Measurements from ENCODE around the gene COMMD9. TPM values are rescaled to one million over a fixed set of nuclear protein-coding genes. Genes with fewer than 3 reads are reported as not detected.

Gene COMMD9
- total and polyA plus RNA-seq, 4 donors = 22.9 to 50.8 (median 28.3) TPM

DNA sequence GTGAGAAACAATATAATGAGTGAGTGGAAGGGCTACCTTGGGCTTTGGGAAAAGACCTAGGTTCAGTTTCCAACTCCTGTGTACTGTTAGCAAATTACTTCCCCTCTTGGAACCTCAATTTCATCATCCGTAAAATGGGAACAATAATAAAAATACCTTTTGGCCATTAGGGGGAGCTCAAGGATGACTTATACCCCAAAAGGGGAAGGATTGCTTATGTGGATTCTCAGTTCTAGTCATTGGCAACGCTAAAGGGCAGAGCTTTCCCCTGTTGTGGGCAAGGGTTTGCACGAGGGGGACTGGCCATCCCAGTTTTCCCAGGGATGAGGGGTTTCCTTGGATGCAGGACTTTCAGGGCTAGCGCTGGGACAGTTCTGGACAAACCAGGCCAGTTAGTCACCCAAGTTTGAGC lies 3.1 kb upstream of the COMMD9 start:
- no peaks in the 10 kb centered on the region for H3K27me3 ChIP-seq (ENCODE audit: control insufficient read depth in 4 of 4, insufficient read depth in 4 of 4, low read length in 3 of 4)
- DNase-seq (ENCODE audit: low spot score) = no peak
- no peak overlapping the region for H3K4me3 ChIP-seq (ENCODE audit: low read depth in 1 of 3, low read length in 3 of 3)
- H3K36me3 ChIP-seq (ENCODE audit: control insufficient read depth in 4 of 4, insufficient read depth in 3 of 4, low read depth in 1 of 4, low read length in 3 of 4) = no peaks in the 10 kb centered on the region
- peaks cover 3 to 20% (median 14%) of the 10 kb centered on the region in 4 donors for H3K4me1 ChIP-seq (ENCODE audit: control insufficient read depth in 4 of 4, insufficient read depth in 4 of 4, low read length in 3 of 4)
- H3K9ac ChIP-seq (ENCODE audit: low read depth in 1 of 2, low read length in 2 of 2) = no peak overlapping the region
- H3K27ac ChIP-seq (ENCODE audit: low read depth in 1 of 2, low read length in 2 of 2) = no peak overlapping the region
- no peaks in the 10 kb centered on the region for H3K9me3 ChIP-seq (ENCODE audit: control insufficient read depth in 4 of 4, low read length in 3 of 4)
- TF ChIP-seq RXRA (IDR thresholded peaks at IDR 0.05) (no peak), RAD21 (IDR thresholded peaks at IDR 0.05) (peak; percentile 79 to 85), CTCF (IDR thresholded peaks at IDR 0.05; ENCODE audit: low read depth, low read length, missing input control) (peak; percentile 42)
- WGBS = 24% methylated on average over 4 of the region's 4 CpGs

DNA sequence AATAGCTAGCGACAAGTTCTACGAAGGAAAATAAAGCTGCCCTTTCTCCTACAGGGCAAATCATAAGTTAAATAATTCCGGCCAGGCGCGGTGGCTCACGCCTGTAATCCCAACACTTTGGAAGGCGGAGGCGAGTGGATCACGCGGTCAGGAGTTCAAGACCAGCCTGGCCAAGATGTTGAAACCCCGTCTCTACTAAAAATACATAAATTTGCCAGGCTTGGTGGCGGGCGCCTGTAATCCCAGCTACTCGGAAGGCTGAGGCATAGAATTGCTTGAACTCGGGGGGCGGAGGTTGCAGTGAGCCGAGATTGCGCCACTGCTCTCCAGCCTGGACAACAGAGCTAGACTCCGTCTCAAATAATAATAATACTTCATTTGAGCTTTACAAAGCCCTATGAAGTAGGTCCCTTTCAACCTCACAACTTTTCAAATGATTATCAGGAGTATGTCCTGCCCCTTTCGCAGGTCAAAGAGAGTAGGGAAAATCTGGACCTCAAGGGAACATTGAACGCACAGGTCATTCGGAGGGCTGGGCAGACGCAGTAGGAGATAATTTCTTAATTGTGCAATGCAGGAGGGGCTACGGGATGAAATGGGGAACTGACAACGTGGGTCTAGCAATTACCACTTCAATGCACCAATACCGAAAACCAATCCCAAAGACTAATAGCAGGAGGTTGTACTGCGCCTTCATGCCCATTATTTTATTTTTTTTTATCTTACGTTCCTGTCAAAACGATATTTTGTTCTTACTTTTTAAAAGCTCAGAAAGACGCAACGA lies 590 bp downstream of the COMMD9 start:
- no peaks in the 10 kb centered on the region for H3K27me3 ChIP-seq (ENCODE audit: control insufficient read depth in 4 of 4, insufficient read depth in 4 of 4, low read length in 3 of 4)
- no peaks in the 10 kb centered on the region for H3K36me3 ChIP-seq (ENCODE audit: control insufficient read depth in 4 of 4, insufficient read depth in 3 of 4, low read depth in 1 of 4, low read length in 3 of 4)
- H3K9ac ChIP-seq (ENCODE audit: low read depth in 1 of 2, low read length in 2 of 2) = peak overlapping the region; percentile 66 to 80
- peak overlapping the region; percentile 75 to 99 (median 84) for H3K4me3 ChIP-seq (ENCODE audit: low read depth in 1 of 3, low read length in 3 of 3)
- TF ChIP-seq EGR1 (IDR thresholded peaks at IDR 0.05; ENCODE audit: low read depth in 2 of 2) (no peak), FOXA1 (IDR thresholded peaks at IDR 0.05) (no peak), NR2F2 (IDR thresholded peaks at IDR 0.05) (no peak), HNF4A (conservative IDR thresholded peaks at IDR 0.05) (no peak)
- H3K27ac ChIP-seq (ENCODE audit: low read depth in 1 of 2, low read length in 2 of 2) = peak overlapping the region in 1 of 2 donors; percentile 41
- DNase-seq (ENCODE audit: low spot score) = no peak
- peaks cover 3 to 20% (median 14%) of the 10 kb centered on the region in 4 donors for H3K4me1 ChIP-seq (ENCODE audit: control insufficient read depth in 4 of 4, insufficient read depth in 4 of 4, low read length in 3 of 4)
- H3K9me3 ChIP-seq (ENCODE audit: control insufficient read depth in 4 of 4, low read length in 3 of 4) = no peaks in the 10 kb centered on the region
- WGBS = 24% methylated on average over 31 of the region's 31 CpGs

DNA sequence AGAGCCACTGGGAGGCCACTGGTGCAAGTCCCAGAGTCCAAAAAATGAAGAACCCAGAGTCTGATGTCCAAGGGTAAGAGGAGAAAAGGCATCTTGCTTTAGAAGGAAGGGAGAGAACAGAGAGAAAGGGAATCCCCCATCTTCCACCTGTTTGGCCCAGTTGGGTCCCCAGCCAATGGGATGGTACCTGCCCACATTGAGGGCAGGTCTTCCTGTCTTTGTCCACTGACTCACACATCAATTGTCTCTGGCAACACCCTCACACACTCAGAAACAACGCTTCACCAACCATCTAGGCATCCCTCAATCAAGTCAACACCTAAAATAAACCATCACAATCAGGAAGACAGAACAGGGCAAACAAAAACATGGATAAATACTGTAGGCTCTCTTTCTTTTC lies 6.3 kb downstream of the COMMD9 start:
- H3K4me1 ChIP-seq (ENCODE audit: control insufficient read depth in 4 of 4, insufficient read depth in 4 of 4, low read length in 3 of 4) = peaks cover 1 to 4% (median 3%) of the 10 kb centered on the region in 4 donors
- H3K27ac ChIP-seq (ENCODE audit: low read depth in 1 of 2, low read length in 2 of 2) = no peak overlapping the region
- no peak overlapping the region for H3K4me3 ChIP-seq (ENCODE audit: low read depth in 1 of 3, low read length in 3 of 3)
- no peak overlapping the region for H3K9ac ChIP-seq (ENCODE audit: low read depth in 1 of 2, low read length in 2 of 2)
- no peaks in the 10 kb centered on the region for H3K9me3 ChIP-seq (ENCODE audit: control insufficient read depth in 4 of 4, low read length in 3 of 4)
- TF ChIP-seq EGR1 (IDR thresholded peaks at IDR 0.05; ENCODE audit: low read depth in 2 of 2) (no peak), ATF3 (IDR thresholded peaks at IDR 0.05) (no peak), HNF4G (IDR thresholded peaks at IDR 0.05) (no peak), NR2F2 (IDR thresholded peaks at IDR 0.05) (no peak), MAX (IDR thresholded peaks at IDR 0.05) (no peak), FOXA2 (IDR thresholded peaks at IDR 0.05) (no peak), HNF4A (conservative IDR thresholded peaks at IDR 0.05) (no peak), FOXA1 (IDR thresholded peaks at IDR 0.05) (no peak), JUND (IDR thresholded peaks at IDR 0.05) (no peak), YY1 (IDR thresholded peaks at IDR 0.05) (no peak), TAF1 (conservative IDR thresholded peaks at IDR 0.05) (no peak), RXRA (IDR thresholded peaks at IDR 0.05) (no peak), CTCF (IDR thresholded peaks at IDR 0.05; ENCODE audit: low read depth, low read length, missing input control) (no peak), ZBTB33 (IDR thresholded peaks at IDR 0.05) (no peak), RAD21 (IDR thresholded peaks at IDR 0.05) (no peak)
- TF ChIP-seq, protein P1, sequence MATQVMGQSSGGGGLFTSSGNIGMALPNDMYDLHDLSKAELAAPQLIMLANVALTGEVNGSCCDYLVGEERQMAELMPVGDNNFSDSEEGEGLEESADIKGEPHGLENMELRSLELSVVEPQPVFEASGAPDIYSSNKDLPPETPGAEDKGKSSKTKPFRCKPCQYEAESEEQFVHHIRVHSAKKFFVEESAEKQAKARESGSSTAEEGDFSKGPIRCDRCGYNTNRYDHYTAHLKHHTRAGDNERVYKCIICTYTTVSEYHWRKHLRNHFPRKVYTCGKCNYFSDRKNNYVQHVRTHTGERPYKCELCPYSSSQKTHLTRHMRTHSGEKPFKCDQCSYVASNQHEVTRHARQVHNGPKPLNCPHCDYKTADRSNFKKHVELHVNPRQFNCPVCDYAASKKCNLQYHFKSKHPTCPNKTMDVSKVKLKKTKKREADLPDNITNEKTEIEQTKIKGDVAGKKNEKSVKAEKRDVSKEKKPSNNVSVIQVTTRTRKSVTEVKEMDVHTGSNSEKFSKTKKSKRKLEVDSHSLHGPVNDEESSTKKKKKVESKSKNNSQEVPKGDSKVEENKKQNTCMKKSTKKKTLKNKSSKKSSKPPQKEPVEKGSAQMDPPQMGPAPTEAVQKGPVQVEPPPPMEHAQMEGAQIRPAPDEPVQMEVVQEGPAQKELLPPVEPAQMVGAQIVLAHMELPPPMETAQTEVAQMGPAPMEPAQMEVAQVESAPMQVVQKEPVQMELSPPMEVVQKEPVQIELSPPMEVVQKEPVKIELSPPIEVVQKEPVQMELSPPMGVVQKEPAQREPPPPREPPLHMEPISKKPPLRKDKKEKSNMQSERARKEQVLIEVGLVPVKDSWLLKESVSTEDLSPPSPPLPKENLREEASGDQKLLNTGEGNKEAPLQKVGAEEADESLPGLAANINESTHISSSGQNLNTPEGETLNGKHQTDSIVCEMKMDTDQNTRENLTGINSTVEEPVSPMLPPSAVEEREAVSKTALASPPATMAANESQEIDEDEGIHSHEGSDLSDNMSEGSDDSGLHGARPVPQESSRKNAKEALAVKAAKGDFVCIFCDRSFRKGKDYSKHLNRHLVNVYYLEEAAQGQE (IDR thresholded peaks at IDR 0.05) = no peak
- WGBS = 95% methylated on average over 1 of the region's 1 CpG
- peaks cover 0 to 7% (median 5%) of the 10 kb centered on the region in 4 donors for H3K36me3 ChIP-seq (ENCODE audit: control insufficient read depth in 4 of 4, insufficient read depth in 3 of 4, low read depth in 1 of 4, low read length in 3 of 4)
- DNase-seq (ENCODE audit: low spot score) = no peak
- H3K27me3 ChIP-seq (ENCODE audit: control insufficient read depth in 4 of 4, insufficient read depth in 4 of 4, low read length in 3 of 4) = no peaks in the 10 kb centered on the region
